Islet precursor cell (in vitro differentiated cells): ENCODE measurements around the gene UGT2B15.
A peak's percentile ranks its signal among the peaks of the same experiment; 100 is the strongest.
"Not testable (repeated sequence)": the region's sequence is repeated elsewhere in the genome, so short reads cannot be mapped to it uniquely, and the experiment has no call there.

ENCODE experiments used
- DNase-seq: peaks from one replicate; pipeline ENCODE4 v3.0.0-alpha.2; 2018

The UGT2B15 gene

DNA sequence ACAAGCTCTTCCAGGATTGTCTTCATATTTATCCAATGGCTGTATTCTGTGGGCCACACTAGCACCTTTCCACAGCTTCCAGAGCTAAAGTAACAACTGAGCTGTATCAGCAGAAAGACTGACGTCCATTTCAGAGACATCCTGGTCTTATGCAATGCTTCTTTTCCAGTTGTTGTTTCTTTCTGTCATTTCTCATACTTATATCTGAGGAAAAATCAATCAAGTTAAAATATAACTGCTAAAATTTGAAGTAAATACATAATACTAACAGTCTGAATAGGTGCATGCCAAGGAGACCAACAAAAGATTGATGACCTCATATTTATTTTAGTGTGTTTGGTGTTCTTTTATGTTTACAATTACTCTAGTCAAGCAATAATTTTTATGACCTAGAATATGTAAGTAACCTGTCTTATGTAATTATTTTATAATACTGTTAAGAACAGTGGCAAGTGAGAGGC lies at the start of gene UGT2B15:
TSS of gene UGT2B15 (minus strand) at position 174 of the 461 bp plus-strand sequence. CDS start at position 140, 34 bp downstream.
- DNase-seq = not testable (repeated sequence)

DNA sequence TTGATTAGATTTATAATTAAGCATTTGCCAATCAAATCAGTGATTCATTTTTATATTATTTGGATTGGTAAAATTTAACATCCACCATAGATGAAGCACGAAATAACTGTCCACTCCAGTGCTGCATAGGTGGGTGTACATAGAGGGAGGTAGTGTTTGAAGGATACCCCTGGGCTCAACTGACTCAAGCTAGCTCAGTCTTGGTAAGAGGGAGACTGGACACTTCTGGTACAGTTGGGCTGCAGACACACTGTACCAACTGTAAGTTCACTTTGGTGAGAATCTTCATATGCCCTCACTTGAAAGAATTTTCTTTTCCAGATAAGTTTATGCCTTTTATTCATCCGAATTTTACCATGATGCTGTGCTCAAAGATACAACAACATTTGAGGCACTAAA lies 48.6 kb upstream of the UGT2B15 start:
- no peak for DNase-seq

- no peak for DNase-seq
Measured at GRCh38 chr4:68718447-68719074, 48.1 kb upstream of the UGT2B15 start.

DNA sequence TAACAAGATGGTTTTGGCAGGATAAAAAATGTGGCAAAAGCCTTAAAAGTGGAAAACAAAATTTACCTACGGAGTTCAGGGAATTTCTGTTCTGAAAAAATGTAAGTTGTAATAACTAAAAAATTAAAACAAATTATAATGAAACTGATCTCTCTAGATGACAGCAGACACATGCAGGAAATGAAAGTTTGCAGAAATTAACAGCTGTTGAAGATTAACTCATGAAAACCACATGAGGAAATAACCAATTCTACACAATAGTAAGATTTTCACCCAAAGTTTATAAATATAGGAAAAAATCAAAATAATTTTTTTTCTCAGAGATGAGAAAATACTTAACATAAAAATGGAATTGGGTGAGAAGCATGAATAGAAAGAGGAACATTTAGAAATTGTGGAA lies 47.5 kb upstream of the UGT2B15 start:
- DNase-seq = no peak

GRCh38 chr4:68714400-68714799 lies 43.9 kb upstream of the UGT2B15 start:
- no peak for DNase-seq

DNA sequence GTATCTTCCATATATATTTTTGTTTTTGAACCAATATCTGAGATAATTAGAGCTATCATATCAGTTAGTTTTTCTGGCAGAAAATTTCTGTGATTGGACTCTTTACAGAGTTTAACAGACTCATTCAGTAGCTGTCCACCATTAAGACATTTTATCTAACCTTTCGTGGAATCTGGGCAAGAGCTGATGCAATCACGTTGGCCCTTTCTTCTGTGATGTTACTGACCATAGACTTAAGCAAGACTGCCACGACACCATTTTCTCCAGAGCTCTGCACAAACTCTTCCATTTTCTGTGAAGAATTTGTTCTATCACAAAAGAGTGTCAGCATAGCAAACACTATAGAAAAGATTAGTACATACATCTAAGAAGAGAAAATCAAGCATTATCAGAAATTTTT lies 41.8 kb upstream of the UGT2B15 start:
- no peak for DNase-seq

- DNase-seq = no peak
Measured at GRCh38 chr4:68708566-68708965, 38.1 kb upstream of the UGT2B15 start.

GRCh38 chr4:68703168-68703567 lies 32.7 kb upstream of the UGT2B15 start:
- not testable (repeated sequence) for DNase-seq

GRCh38 chr4:68700152-68700551 lies 29.7 kb upstream of the UGT2B15 start:
- DNase-seq = no peak

- DNase-seq = no peak
Measured at GRCh38 chr4:68693325-68694075, 23.0 kb upstream of the UGT2B15 start.

GRCh38 chr4:68691186-68691585 lies 20.7 kb upstream of the UGT2B15 start:
- no peak for DNase-seq

- no peak for DNase-seq
Measured at GRCh38 chr4:68683034-68683433, 12.6 kb upstream of the UGT2B15 start.

DNA sequence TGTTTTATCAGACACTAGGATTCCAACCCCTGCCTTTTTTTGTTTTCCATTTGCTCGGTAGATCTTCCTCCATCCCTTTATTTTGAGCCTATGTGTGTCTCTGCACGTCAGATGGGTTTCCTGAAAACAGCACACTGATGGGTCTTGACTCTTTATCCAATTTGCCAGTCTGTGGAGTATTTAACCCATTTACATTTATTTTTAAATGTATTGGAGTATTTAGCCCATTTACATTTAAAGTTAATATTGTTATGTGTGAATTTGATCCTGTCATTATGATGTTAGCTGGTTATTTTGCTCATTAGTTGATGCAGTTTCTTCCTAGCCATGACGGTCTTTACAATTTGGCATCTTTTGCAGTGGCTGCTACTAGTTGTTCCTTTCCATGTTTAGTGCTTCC lies 10.8 kb upstream of the UGT2B15 start:
- not testable (repeated sequence) for DNase-seq

- DNase-seq = no peak
Measured at GRCh38 chr4:68673143-68673542, 2.7 kb upstream of the UGT2B15 start.

GRCh38 chr4:68671217-68671616 lies 765 bp upstream of the UGT2B15 start:
- DNase-seq = not testable (repeated sequence)

DNA sequence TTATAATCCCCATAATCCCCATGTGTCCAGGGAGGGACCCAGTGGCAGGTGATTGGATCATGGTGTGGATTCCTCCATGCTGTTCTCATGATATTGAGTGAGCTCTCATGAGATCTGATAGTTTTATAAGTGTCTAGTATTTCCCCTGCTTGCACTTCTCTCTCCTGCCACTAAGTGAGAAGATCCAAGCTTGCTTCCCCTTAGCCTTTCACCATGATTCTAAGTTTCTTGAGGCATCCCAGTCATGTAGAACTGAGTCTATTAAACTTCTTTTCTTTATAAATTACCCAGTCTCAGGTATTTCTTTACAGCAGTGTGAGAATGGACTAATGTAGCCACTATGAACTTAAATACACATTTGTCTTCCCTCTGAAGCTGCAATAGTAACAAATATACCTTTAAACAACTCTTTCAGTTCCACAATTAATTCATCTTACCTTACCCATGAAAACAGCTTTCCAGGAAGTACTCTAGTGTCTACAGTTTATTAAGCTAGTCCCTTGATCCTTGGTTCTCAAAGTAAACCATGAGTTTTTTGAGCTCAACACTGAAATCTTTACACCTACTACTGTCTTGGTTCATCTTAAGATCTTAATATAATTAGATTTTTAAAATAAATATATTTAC lies 1.8 kb downstream of the UGT2B15 start:
- DNase-seq = not testable (repeated sequence)

DNA sequence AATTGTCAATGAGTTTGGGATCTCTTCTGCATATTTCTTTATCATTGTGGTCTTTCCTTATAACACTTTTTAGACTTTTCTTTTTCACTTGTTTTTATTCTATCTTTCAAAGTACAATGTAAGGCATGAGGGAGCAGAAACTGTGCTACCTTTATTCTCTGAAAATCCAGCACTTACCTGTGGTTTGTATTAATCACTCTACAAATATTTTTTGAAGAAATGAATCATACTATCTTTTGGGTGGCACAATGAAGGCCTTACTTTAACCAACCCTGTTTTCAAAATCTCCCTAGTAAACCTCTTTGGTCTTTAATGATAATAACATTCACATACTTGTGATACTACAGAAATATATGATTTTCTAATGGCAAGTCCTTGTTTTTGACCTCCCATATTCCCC lies 2.9 kb downstream of the UGT2B15 start:
- not testable (repeated sequence) for DNase-seq

DNA sequence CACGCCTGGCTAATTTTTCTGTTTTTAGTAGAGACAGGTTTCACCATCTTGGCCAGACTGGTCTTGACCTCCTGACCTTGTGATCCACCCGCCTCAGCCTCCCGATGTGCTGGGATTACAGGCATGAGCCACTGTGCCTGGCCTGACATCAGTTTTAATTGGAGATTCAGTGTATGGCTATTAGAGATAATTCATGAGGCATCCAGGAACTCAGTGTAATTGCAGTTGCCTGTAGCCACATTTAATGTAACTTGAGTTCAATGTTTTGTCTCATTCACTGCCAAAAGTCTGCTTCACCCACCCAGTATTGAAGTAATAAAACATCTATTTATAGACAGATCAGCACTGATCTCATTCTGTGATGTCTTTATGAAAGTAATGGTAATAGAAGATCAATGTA lies 5.7 kb downstream of the UGT2B15 start:
- DNase-seq = not testable (repeated sequence)

- not testable (repeated sequence) for DNase-seq
Measured at GRCh38 chr4:68662836-68663574, 7.4 kb downstream of the UGT2B15 start.

DNA sequence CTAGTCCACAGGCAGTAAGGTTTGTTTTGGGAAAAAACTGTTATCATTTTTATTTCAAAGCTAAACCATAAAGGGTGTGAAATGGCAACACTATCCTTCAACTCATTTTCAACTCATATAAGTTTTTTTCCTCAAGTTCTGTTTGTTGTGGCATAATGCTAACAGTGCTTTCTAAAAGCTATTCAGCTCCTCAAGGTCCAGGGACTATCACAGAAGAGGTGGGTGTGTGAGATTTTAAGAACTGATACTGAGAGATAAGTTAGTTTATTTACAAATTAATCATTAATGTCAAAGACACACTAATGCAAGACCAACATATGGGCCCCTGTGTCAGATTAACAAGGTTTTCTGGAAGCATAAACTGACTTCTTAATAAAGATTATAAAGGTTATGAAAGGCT lies 11.8 kb downstream of the UGT2B15 start:
- no peak for DNase-seq

DNA sequence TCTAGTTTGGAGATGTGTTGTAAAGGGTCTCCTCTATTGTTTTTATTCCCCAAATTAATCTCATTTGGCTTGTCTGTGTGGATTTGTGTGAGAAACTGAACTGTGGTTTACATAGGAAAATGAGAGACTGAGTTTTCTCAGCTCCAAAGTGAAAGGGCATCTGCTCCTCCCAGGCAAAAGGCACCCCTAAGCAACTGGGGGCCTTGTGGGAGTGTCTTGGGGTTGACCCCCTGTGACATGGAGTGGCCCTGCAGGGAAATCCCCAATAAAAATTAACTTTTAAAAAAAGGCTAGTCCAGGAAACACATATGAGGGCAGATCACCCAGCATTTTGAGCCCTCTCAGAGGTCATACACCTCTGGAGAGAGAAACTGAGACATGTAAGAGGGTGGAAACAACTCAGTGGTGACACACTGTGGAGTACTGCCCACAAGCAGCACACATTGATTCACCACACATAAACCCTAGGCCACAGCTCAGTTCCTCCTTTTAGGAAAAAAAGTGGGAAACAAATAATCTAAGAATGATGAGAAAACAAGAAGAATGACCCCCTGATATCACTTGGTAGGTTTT lies 13.3 kb downstream of the UGT2B15 start:
- not testable (repeated sequence) for DNase-seq

GRCh38 chr4:68656445-68656973 lies 13.9 kb downstream of the UGT2B15 start:
- peak; percentile 54 for DNase-seq
